Transverse colon (tissue), 4 donors: ENCODE results near the gene TNS4. TPM values are rescaled to one million over a fixed set of nuclear protein-coding genes. Genes with fewer than 3 reads are reported as not detected.
A peak's percentile ranks its signal among the peaks of the same experiment; 100 is the strongest.

Experiments used
- DNase-seq: peaks from one replicate; pipeline ENCODE4 v3.0.0-alpha.2; 2019
- H3K27ac ChIP-seq, 4 donors: fragments of 200-600 bp; sonication (generic); 2 replicates each; pipeline ENCODE4 v1.5.1; 2016 to 2018; ENCODE audit warnings: inconsistent platforms in 4 of 4
- H3K27me3 ChIP-seq: fragments of 200-600 bp; sonication (generic); 2 replicates; pipeline ENCODE4 v1.5.1; 2017; ENCODE audit warnings: inconsistent platforms
- H3K36me3 ChIP-seq, 4 donors: fragments of 200-600 bp; sonication (generic); 2 replicates each; pipeline ENCODE4 v1.5.1; 2017 to 2019; ENCODE audit warnings: inconsistent platforms in 4 of 4
- H3K4me1 ChIP-seq, 4 donors: fragments of 200-600 bp; sonication (generic); 2 replicates each; pipeline ENCODE4 v1.5.1; 2017 to 2020; ENCODE audit warnings: inconsistent platforms in 4 of 4
- H3K4me3 ChIP-seq, 4 donors: fragments of 200-600 bp; sonication (generic); 1 replicate in 1 of 4; 2 replicates in 3 of 4; pipeline versions ENCODE4 v1.5.1 to v1.6.1; 2017 to 2019; ENCODE audit warnings: inconsistent platforms in 4 of 4
- H3K9me3 ChIP-seq, 2 donors: fragments of 200-600 bp; sonication (generic); 2 replicates each; pipeline ENCODE4 v1.5.1; 2017 to 2019; ENCODE audit warnings: inconsistent platforms in 2 of 2
- CTCF ChIP-seq, 5 experiments: fragments of 200-600 bp in 3 of 5; fragments of 450-650 bp in 2 of 5; sonication (generic) in 3 of 5; IDR thresholded peaks; 1 replicate in 2 of 5; 2 replicates in 3 of 5; pipeline ENCODE4 v1.5.1; 2016 to 2017; ENCODE audit warnings: antibody characterized with exemption in 5 of 5, inconsistent platforms in 3 of 5, mild to moderate bottlenecking in 2 of 5, moderate library complexity in 1 of 5
- EP300 ChIP-seq: sonication (generic); formaldehyde crosslinking; IDR thresholded peaks from one replicate; pipeline ENCODE4 v1.6.1; 2017; ENCODE audit warnings: antibody characterized with exemption, low read depth
- POLR2A ChIP-seq: fragments of 450-650 bp; IDR thresholded peaks from one replicate; pipeline ENCODE4 v1.6.1; 2016; ENCODE audit warnings: antibody characterized with exemption, mild to moderate bottlenecking, moderate library complexity
- POLR2AphosphoS5 ChIP-seq, 3 donors: sonication (generic); formaldehyde crosslinking; IDR thresholded peaks; one replicate each; pipeline ENCODE4 v1.6.1; 2016; ENCODE audit warnings: antibody characterized with exemption in 3 of 3
- WGBS, 2 donors: methylation state at CpG; one replicate each; pipeline ENCODE4 v1.1.5; 2018; ENCODE audit warnings: low coverage in 1 of 2; 5-methylcytosine and 5-hydroxymethylcytosine counted together
- in situ Hi-C, 4 donors: fragments of 200-750 bp; cut with MboI; loops; one replicate each; pipeline versions ENCODE4 v1.15.0 to v1.15.1; 2017; ENCODE audit warnings: low sequenced_read_pairs in 3 of 4, low pct_ligation_motif_present in 1 of 4, low pct_unique_long_range_greater_than_20kb in 1 of 4
- intact Hi-C: fragments of 100-400 bp; cut with DNase I; formaldehyde crosslinking; loops from one replicate; pipeline ENCODE4 v1.15.1; 2023; ENCODE audit warnings: low total_unique reads
- total RNA-seq, 4 donors: library from RNA; depleted of rRNA; stranded (reverse); fragments of >200 nt; gene quantifications; one replicate each; pipeline ENCODE4 v1.1.0, GENCODE V29; 2016

TNS4 gene
- total RNA-seq, 4 donors from 2014 or later = 1.2 to 4.2 (median 2.5) TPM; not detected in 1

DNA sequence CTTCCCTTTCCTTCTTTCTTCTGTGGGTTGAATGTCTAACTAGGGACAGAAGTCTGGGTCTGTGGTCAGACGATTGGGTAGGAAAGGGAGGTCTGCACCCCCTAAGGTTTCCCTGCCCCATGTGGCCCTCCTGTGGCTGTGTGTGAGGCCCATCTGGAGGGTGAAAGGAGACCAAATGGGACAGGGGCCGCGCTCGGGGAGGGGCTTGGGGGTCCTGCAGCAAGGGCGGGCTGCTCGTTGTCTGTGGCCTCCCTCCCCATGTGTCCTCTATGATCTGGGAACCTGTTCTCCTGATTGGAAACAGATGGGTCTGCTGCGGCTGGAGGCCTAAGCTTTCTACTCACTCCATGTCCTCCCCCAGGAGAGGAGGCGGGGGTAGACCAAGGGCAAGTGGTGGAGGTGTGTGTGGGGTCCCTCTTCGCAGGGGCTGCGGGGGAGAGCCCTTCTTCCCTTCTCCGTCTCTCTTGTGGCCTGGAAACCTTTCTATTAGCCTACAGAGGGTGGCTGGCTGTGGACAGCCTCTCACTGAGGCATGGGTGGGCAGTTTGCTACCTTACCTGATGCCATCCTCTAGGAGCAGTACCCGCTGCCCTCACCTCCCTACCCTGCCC, 39.6 kb downstream of the TNS4 start:
- no peak for DNase-seq
- H3K4me1 ChIP-seq = peaks cover 31 to 50% (median 34%) of the 10 kb centered on the region in 4 donors
- no peaks in the 10 kb centered on the region for H3K27me3 ChIP-seq
- H3K27ac ChIP-seq = peak overlapping the region; percentile 3 to 83 (median 56)
- in situ Hi-C loops = no loop called here
- H3K36me3 ChIP-seq = peaks cover 0 to 4% (median 0%) of the 10 kb centered on the region in 4 donors
- TF ChIP-seq EP300 (no peak), POLR2AphosphoS5 (IDR thresholded peaks at IDR 0.05) (peak in 1 of 3 donors; percentile 6)
- WGBS, 2 donors = 66% methylated on average over 12 of the region's 12 CpGs; no CpG with 5 or more reads in 1 of the 2 donors
- intact Hi-C loops = no loop called here
- no peak overlapping the region for H3K4me3 ChIP-seq
- no peaks in the 10 kb centered on the region for H3K9me3 ChIP-seq

DNA sequence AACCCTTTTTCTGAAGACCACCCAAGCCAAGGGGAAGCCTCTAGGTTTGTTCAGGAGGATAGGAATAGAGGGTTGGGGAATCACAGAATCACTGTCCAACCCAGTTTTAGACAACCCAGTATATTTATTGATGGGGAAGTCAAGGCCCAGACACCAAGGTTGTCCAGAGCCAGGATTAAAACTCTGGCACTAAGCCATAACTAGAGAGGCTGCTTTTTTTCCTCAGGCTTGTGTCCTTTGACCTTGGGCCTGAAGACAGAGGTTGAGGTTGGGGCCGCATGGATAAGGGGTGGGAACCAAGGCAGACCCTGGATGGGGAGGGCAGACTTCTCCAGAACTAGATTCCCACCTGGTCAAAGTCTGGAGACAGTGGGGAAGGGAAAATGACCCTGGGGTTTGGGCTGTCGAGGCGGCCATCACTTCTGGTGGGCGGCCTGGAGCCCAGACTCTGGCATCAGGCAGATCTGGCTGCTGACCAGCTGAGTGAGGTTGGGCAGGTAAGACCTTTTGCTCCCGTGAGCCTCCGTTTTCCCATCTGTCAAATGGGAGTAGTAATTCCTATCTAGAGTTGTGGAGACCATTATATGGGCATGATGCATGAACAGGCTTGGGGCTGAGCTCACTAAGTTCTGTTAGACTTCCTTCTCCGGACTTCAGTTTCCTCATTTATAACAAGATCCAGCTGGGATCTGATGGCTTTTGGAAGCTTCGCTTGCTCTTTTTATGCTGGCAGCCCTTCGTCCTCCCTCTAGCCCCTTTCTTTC, 40.3 kb downstream of the TNS4 start:
- Histone ChIP-seq H3K9me3 (no peaks in the 10 kb centered on the region), H3K27me3 (no peaks in the 10 kb centered on the region), H3K4me3 (no peak overlapping the region), H3K4me1 (peaks cover 38 to 57% (median 39%) of the 10 kb centered on the region in 4 donors), H3K27ac (peak overlapping the region; percentile 15 to 83 (median 60)), H3K36me3 (peaks cover 0 to 9% (median 0%) of the 10 kb centered on the region in 4 donors)
- intact Hi-C loops = no loop called here
- no peak for DNase-seq
- TF ChIP-seq POLR2AphosphoS5 (IDR thresholded peaks at IDR 0.05) (no peak), EP300 (no peak), CTCF (IDR thresholded peaks at IDR 0.05) (no peak)
- 63% methylated on average over 9 of the region's 9 CpGs; no CpG with 5 or more reads in 1 of the 2 donors for WGBS, 2 donors
- in situ Hi-C loops = no loop called here

DNA sequence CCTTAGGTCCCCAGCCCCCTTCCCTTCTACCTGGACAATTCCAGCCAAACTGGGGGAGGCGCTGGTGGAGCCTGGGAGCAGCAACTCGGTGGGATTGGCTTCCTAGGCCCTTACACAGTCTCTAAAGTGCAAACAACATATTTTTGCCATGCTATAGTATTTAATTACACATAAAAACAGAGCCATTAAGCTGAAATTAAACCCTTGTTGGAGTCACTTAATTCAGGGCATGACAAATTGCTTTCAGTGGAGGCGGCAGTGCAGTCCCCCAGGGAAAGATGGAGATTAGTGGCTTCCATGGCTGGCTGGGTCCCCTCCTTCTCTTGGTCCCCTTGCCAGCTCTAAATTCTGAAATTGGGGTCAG, 40.8 kb downstream of the TNS4 start:
- no peak for TF ChIP-seq CTCF (IDR thresholded peaks at IDR 0.05)
- no peak for TF ChIP-seq EP300
- TF ChIP-seq POLR2A = no peak
- no peak for TF ChIP-seq POLR2AphosphoS5 (IDR thresholded peaks at IDR 0.05)
- WGBS, 2 donors = 70% methylated on average over 3 of the region's 3 CpGs; no CpG with 5 or more reads in 1 of the 2 donors
- Histone ChIP-seq H3K4me3 (no peak overlapping the region), H3K27me3 (no peaks in the 10 kb centered on the region), H3K9me3 (no peaks in the 10 kb centered on the region), H3K4me1 (peaks cover 40 to 63% (median 41%) of the 10 kb centered on the region in 4 donors), H3K27ac (peak overlapping the region; percentile 15 to 83 (median 60)), H3K36me3 (peaks cover 0 to 13% (median 0%) of the 10 kb centered on the region in 4 donors)
- intact Hi-C loops (no loop called here), in situ Hi-C loops (no loop called here)
- DNase-seq = no peak

- no peaks in the 10 kb centered on the region for H3K27me3 ChIP-seq
- peaks cover 0 to 18% (median 3%) of the 10 kb centered on the region in 4 donors for H3K36me3 ChIP-seq
- TF ChIP-seq CTCF (IDR thresholded peaks at IDR 0.05) = no peak
- no peak for DNase-seq
- no peaks in the 10 kb centered on the region for H3K9me3 ChIP-seq
- H3K27ac ChIP-seq = peak overlapping the region; percentile 3 to 83 (median 60)
- H3K4me3 ChIP-seq = no peak overlapping the region
- 20 to 52% methylated on average over 1 to 8 of the region's 8 CpGs for WGBS, 2 donors
- H3K4me1 ChIP-seq = peaks cover 40 to 63% (median 41%) of the 10 kb centered on the region in 4 donors
- in situ Hi-C loops (no loop called here), intact Hi-C loops (no loop called here)
These were observed 41.5 kb downstream of the TNS4 start for GRCh38 chr17:40459636-40460603.
